Measurements from ENCODE around the gene ADAMTS20. TPM values are rescaled to one million over a fixed set of nuclear protein-coding genes. Genes with fewer than 3 reads are reported as not detected.

The ADAMTS20 gene
- polyA plus RNA-seq, 1 donor (not counting 4 experiments of a cell fraction or from before 2014, with no cell fraction given): not detected

- DNase-seq (ENCODE audit: low read depth, low spot score): no peak
- no peak overlapping the region for H3K4me2 ChIP-seq (ENCODE audit: control insufficient read depth, extremely low read depth, insufficient read depth, low read depth, low read length)
These were observed 1.2 kb downstream of the ADAMTS20 start for GRCh38 chr12:43550831-43551271.

GRCh38 chr12:43544703-43545102, 7.3 kb downstream of the ADAMTS20 start:
- Histone ChIP-seq H3K4me1 (ENCODE audit: control insufficient read depth, extremely low read depth, insufficient read depth, low read length) (no peaks in the 10 kb centered on the region), H3K27me3 (ENCODE audit: control insufficient read depth, extremely low read depth, insufficient read depth, low read length) (no peaks in the 10 kb centered on the region), H4K20me1 (ENCODE audit: control insufficient read depth, extremely low read depth, insufficient read depth, low read length) (no peaks in the 10 kb centered on the region), H3K9ac (ENCODE audit: control insufficient read depth, extremely low read depth, insufficient read depth, low read length) (no peak overlapping the region), H3K9me3 (ENCODE audit: control insufficient read depth, low read depth, low read length) (no peaks in the 10 kb centered on the region), H3K36me3 (ENCODE audit: control insufficient read depth in 2 of 2, extremely low read depth in 1 of 2, insufficient read depth in 2 of 2, low read length in 2 of 2) (no peaks in the 10 kb centered on the region), H3K79me2 (ENCODE audit: control insufficient read depth, insufficient read depth, low read length) (no peaks in the 10 kb centered on the region), H3K4me2 (ENCODE audit: control insufficient read depth, extremely low read depth, insufficient read depth, low read depth, low read length) (no peak overlapping the region), H3K4me3 (ENCODE audit: control insufficient read depth in 2 of 3, extremely low read depth in 1 of 3, insufficient read depth in 2 of 3, low read depth in 1 of 3, low read length in 3 of 3) (no peak overlapping the region), H2AFZ (ENCODE audit: control insufficient read depth, low read length) (no peak overlapping the region), H3K27ac (ENCODE audit: control insufficient read depth, insufficient read depth, low read length) (no peak overlapping the region), H3K9me1 (ENCODE audit: control insufficient read depth, extremely low read depth, insufficient read depth, low read length) (no peaks in the 10 kb centered on the region)
- DNase-seq (ENCODE audit: low read depth, low spot score): no peak
- FAIRE-seq: no peak
- dilution Hi-C loops (cut with MboI; ENCODE audit: extremely low pct_ligation_motif_present, low sequenced_read_pairs): no loop called here
- TF ChIP-seq CTCF (optimal IDR thresholded peaks at IDR 0.05 in 1 of 3, IDR thresholded peaks at IDR 0.05 in 1 of 3, conservative IDR thresholded peaks at IDR 0.05 in 1 of 3; ENCODE audit: extremely low read depth in 1 of 3, insufficient read depth in 2 of 3, low read length in 3 of 3) (no peak), EZH2 (IDR thresholded peaks at IDR 0.05; ENCODE audit: low read length) (no peak)

More at GRCh38 chr12:43550831-43551271, 1.2 kb downstream of the ADAMTS20 start:
- Histone ChIP-seq H3K4me3 (ENCODE audit: control insufficient read depth in 2 of 3, extremely low read depth in 1 of 3, insufficient read depth in 2 of 3, low read depth in 1 of 3, low read length in 3 of 3) (no peak overlapping the region), H3K9me1 (ENCODE audit: control insufficient read depth, extremely low read depth, insufficient read depth, low read length) (no peaks in the 10 kb centered on the region), H3K27ac (ENCODE audit: control insufficient read depth, insufficient read depth, low read length) (no peak overlapping the region), H3K9me3 (ENCODE audit: control insufficient read depth, low read depth, low read length) (no peaks in the 10 kb centered on the region), H3K79me2 (ENCODE audit: control insufficient read depth, insufficient read depth, low read length) (no peaks in the 10 kb centered on the region), H3K9ac (ENCODE audit: control insufficient read depth, extremely low read depth, insufficient read depth, low read length) (no peak overlapping the region), H3K4me1 (ENCODE audit: control insufficient read depth, extremely low read depth, insufficient read depth, low read length) (no peaks in the 10 kb centered on the region), H3K36me3 (ENCODE audit: control insufficient read depth in 2 of 2, extremely low read depth in 1 of 2, insufficient read depth in 2 of 2, low read length in 2 of 2) (no peaks in the 10 kb centered on the region), H2AFZ (ENCODE audit: control insufficient read depth, low read length) (no peak overlapping the region), H4K20me1 (ENCODE audit: control insufficient read depth, extremely low read depth, insufficient read depth, low read length) (no peaks in the 10 kb centered on the region), H3K27me3 (ENCODE audit: control insufficient read depth, extremely low read depth, insufficient read depth, low read length) (peaks cover 27% of the 10 kb centered on the region)
- dilution Hi-C loops (cut with MboI; ENCODE audit: extremely low pct_ligation_motif_present, low sequenced_read_pairs): no loop called here
- TF ChIP-seq CTCF (optimal IDR thresholded peaks at IDR 0.05 in 1 of 3, IDR thresholded peaks at IDR 0.05 in 1 of 3, conservative IDR thresholded peaks at IDR 0.05 in 1 of 3; ENCODE audit: extremely low read depth in 1 of 3, insufficient read depth in 2 of 3, low read length in 3 of 3) (no peak), EZH2 (IDR thresholded peaks at IDR 0.05; ENCODE audit: low read length) (no peak)
- FAIRE-seq: no peak

Data from keratinocyte (primary cell).